Right renal pelvis (tissue), 4 donors: ENCODE measurements around the gene NSUN2. TPM values are rescaled to one million over a fixed set of nuclear protein-coding genes. Genes with fewer than 3 reads are reported as not detected.
"Not testable (repeated sequence)": the region's sequence is repeated elsewhere in the genome, so short reads cannot be mapped to it uniquely, and the experiment has no call there.

Experiments
- DNase-seq, 4 donors: peaks; one replicate each; pipeline ENCODE4 v3.0.0-alpha.2; 2013; ENCODE audit warnings: low read depth in 4 of 4, low spot score in 3 of 4, missing footprints in 1 of 4
- polyA plus RNA-seq, 4 donors: library from polyadenylated mRNA; unstranded; fragments of 120-200 nt; gene quantifications; one replicate each; pipeline ENCODE4 v1.2.1, GENCODE V29; 2013; ENCODE audit not compliant: insufficient read length in 4 of 4

NSUN2 gene
- 10 to 100 TPM; 47.8 to 55.2 (median 52.3) TPM for polyA plus RNA-seq

GRCh38 chr5:6632888-6633468 is at the start of gene NSUN2, which contains the start of gene SRD5A1:
Gene NSUN2 (minus strand): TSS chr5:6633044. CDS start chr5:6632979, 65 bp downstream.
Gene SRD5A1 (plus strand): TSS chr5:6633440. CDS start chr5:6633577, 137 bp downstream.
- DNase-seq = peak; percentile 82 to 95 (median 85)

DNA sequence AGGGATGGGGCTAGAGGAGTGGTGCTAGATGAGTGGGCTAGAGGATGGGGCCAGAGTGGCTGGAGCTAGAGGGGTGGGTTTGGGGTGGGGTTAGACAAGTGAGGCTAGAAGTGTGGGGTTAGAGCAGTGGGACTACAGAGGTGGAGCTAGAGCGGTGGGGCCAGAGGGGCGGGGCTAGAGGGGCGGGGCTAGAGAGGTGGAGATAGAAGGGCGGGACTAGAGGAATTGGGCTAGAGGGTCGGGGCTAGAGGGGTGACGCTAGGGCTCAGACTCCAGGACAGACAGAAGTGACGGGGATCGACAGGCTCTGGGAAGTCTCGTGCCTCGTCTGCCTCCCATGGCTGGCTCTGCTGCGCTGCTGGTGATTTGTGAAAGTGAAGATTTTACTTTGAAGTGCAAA is 49.4 kb upstream of the NSUN2 start:
- no peak for DNase-seq

- DNase-seq = no peak
Observed at GRCh38 chr5:6681682-6682081, 48.8 kb upstream of the NSUN2 start.

- no peak for DNase-seq
Observed at GRCh38 chr5:6680922-6681321, 48.1 kb upstream of the NSUN2 start.

DNA sequence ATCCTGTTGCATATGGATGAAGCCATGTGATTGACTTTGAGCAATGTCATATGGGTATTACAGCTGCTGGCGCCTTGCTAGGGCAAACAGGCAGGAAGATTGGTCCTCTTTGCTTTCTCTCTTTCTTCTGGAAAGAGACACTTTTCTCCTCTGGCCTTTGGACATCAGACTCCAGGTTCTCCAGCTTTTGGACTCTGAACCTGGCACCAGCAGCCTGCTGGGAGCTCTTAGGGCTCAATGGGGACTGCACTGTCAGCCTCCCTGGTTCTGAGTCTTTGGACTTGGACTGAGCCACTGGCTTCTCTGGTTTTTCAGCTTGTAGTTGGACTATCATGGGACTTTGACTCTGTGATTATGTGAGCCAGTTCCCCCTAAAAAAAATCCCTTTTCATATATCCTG is 45.5 kb upstream of the NSUN2 start:
- DNase-seq = no peak

- no peak for DNase-seq
Observed at GRCh38 chr5:6676702-6677101, 43.9 kb upstream of the NSUN2 start.

- DNase-seq = no peak
Observed at GRCh38 chr5:6675784-6676491, 43.1 kb upstream of the NSUN2 start.

DNA sequence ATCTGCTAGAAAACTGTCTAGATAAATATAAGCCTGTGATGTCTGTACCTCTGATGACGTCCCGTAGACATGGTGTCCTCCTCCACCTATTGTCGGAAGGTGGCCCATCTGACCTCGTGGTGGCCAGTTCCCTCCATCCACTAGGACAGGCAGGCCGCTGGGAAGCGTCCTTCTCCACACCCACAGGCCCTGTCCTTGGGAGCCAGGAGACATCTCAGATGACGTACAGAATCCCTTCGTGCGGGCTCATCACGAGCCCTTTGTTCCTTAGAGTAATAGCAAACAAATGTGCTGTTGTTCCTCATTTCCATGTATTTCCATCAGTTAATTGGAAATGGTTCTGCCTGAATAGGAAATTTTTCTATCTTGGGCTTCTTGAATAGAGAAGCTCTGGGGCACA is 42.0 kb upstream of the NSUN2 start:
- no peak for DNase-seq

DNA sequence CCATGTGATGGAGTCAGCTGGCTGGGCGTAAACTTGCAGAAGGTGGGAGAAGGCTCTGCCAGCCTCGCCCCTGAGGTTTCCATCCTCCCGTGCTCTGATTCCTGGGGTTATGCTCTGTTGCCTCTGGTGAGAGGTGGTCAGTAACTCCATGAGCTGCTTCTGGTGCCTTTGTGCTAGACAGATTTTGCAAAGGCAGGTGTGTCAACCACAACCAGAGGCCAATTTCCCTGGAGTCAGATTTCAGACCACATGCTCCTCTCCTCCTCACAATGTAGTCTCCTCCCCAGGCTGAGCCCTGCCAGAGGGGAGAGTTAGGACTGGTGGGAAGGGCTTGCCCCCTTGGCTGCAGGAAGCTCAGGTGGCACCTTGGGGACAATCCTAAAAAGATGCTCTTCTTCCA is 41.6 kb upstream of the NSUN2 start:
- no peak for DNase-seq

- no peak for DNase-seq
Observed at GRCh38 chr5:6673963-6674362, 41.1 kb upstream of the NSUN2 start.

- no peak for DNase-seq
Observed at GRCh38 chr5:6673031-6673430, 40.2 kb upstream of the NSUN2 start.

DNA sequence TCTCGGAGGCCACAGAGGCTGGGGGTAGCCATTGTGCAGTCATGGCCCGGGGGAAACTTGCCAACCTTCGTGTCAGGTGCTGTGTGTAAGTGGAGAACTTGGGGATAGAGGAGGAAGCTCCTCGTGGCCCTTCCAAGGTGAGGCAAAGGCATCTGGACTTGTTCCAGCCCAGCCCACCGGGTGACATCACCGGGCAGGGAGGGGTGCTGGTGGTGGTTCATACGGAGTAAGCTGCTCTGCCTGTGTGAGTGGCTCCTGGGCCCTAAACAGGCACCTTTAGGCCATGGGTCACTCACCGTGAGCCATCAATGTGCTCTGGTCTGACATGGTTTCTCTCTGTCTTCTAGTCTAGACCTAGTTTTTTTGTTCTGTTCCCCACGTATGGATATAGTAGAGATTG is 35.9 kb upstream of the NSUN2 start:
- not testable (repeated sequence) for DNase-seq

DNA sequence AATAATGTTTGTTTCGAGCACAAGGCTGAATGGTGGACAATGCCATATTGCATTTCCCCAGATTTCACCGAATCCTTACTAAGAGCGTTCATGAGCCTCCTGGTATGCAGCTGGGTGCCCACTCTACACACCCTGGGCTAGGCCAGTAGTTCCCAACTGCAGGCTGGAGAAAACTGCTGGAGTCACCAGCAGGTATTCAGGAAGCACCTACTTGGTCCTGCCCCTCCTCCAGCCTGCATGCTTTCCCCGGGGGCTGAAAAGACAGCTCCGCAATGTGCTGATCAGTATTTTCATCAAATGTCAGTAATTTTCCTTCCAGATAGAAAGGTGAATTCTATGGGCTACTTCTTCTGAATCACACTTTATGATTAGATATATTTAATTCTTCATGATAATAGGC is 34.8 kb upstream of the NSUN2 start:
- DNase-seq = no peak

DNA sequence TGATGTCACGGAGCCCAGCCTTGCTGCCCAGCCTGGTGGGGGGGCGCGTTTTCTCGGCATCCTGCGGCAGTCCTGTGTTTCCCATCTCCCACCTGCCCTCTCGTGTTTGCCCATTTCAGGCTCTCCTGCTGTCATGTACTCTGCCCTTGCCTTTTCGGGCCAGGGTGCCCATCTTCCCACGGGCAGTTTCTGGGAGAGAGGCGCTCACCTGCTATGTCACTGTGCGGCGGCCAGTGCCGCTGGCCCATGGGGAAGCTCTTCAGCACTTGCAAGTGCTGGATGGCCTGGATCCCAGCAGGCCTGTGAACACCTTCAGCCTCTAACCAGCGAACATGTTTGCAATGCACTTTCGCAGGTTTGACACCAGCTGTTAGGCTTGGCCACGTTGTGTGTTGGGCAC is 33.9 kb upstream of the NSUN2 start:
- no peak for DNase-seq

- no peak for DNase-seq
Observed at GRCh38 chr5:6660688-6661087, 27.8 kb upstream of the NSUN2 start.

- DNase-seq = no peak
Observed at GRCh38 chr5:6659941-6660684, 27.3 kb upstream of the NSUN2 start.

GRCh38 chr5:6656680-6657079 is 23.8 kb upstream of the NSUN2 start:
- no peak for DNase-seq

GRCh38 chr5:6655432-6655831 is 22.6 kb upstream of the NSUN2 start:
- DNase-seq = no peak

- DNase-seq = no peak
Observed at GRCh38 chr5:6652025-6652424, 19.2 kb upstream of the NSUN2 start.

DNA sequence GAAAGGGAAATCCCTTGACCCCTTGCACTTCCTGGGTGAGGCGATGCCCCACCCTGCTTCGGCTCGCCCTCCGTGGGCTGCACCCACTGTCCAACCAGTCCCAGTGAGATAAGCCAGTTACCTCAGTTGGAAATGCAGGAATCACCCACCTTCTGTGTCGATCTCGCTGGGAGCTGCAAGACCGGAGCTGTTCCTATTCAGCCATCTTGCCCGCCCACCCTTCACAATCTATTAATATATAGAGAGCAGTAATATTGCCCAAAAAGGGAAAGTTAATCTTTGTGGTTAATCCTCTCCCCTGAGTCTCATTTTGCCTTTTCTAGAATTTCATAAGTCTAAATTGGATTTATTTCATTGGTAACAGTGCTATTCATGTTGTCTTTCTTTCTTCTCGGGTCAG is 16.8 kb upstream of the NSUN2 start:
- no peak for DNase-seq

DNA sequence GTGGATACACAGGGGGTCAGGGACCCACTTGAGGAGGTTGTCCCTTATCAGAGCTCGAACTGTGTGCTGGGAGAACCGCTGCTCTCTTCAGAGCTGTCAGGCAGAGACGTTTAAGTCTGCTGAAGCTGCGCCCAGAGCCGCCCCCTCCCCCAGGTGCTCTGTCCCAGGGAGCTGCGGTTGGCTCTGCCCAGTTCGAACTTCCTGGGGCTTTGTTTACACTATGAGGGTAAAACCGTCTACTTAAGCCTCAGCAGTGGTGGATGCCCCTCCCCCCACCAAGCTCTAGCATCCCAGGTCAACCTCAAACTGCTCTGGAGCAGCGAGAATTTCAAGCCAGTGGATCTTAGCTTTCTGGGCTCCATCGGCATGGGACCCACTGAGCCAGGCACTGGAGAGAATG is 16.3 kb upstream of the NSUN2 start:
- DNase-seq = no peak
